ENCODE data around the gene MAP3K1. TPM values are rescaled to one million over a fixed set of nuclear protein-coding genes. Genes with fewer than 3 reads are reported as not detected.

The MAP3K1 gene
- total and polyA plus RNA-seq, 9 of the 15 experiments (the other 6 are each of a cell fraction or from before 2014, with no cell fraction given): 3.9 to 13.9 (median 7.5) TPM

GRCh38 chr5:56818450-56819037 is 3.2 kb downstream of the MAP3K1 start:
- Histone ChIP-seq H3K9me3 (replicated peaks; ENCODE audit: control insufficient read depth, insufficient read depth, low read depth, low read length) (no peaks in the 10 kb centered on the region), H3K27ac (ENCODE audit: extremely low read depth, low read depth, low read length) (peak overlapping the region; percentile 48; the same call in 2 of the 3 replicates), H3K4me3 (peak overlapping the region; percentile 9; the same call in 1 of the 2 replicates), H3K4me2 (ENCODE audit: insufficient read depth, low read length) (no peak overlapping the region; the same call in 1 of the 2 replicates), H4K20me1 (replicated peaks; ENCODE audit: control insufficient read depth, insufficient read depth, low read length) (peaks cover 5% of the 10 kb centered on the region; the same call in 1 of the 2 replicates), H3K4me1 (replicated peaks in 1 of 2; ENCODE audit: control insufficient read depth in 2 of 2, insufficient read depth in 2 of 2, low read length in 2 of 2) (peaks cover 12 to 25% of the 10 kb centered on the region in 2 experiments; a peak in 4 of 5 replicates), H3K27me3 (ENCODE audit: control insufficient read depth in 2 of 2, insufficient read depth in 2 of 2, low read length in 2 of 2) (no peaks in the 10 kb centered on the region), H3K9ac (ENCODE audit: insufficient read depth in 1 of 2, low read depth in 2 of 2, low read length in 2 of 2) (peak overlapping the region in 1 of 2 experiments; percentile 27; a peak in 2 of 4 replicates), H3K36me3 (ENCODE audit: control insufficient read depth, insufficient read depth, low read length) (peaks cover 5% of the 10 kb centered on the region; the same call in 1 of the 3 replicates), H3K79me2 (ENCODE audit: control insufficient read depth, insufficient read depth, low read length) (peaks cover 77% of the 10 kb centered on the region), H3K9me1 (ENCODE audit: control insufficient read depth, insufficient read depth, low read length) (no peaks in the 10 kb centered on the region), H2AFZ (ENCODE audit: low read depth, low read length) (peak overlapping the region; percentile 61; the same call in 1 of the 2 replicates)
- in situ Hi-C loops (cut with MboI): no loop called here
- POLR2A ChIA-PET: interaction anchor here (2.5 kb wide), 1 partner anchor 9 kb away, joined by 5 read pairs; no protein-coding TSS in a partner anchor
- ATAC-seq (no peak), DNase-seq (ENCODE audit: extremely low read depth in 1 of 4, low spot score in 3 of 4) (peak in 1 of 4 experiments; percentile 33), FAIRE-seq (no peak)
- CTCF ChIA-PET (ENCODE audit: low intra/inter-chr PET ratio): no interaction called here
- intact Hi-C loops (cut with micrococcal nuclease): loop anchor here (5.0 kb wide), 1 partner anchor 89 kb away; the partner anchor contains the start of gene SETD9
- 10% methylated on average over 3 of the region's 3 CpGs for WGBS (ENCODE audit: insufficient coverage, low coverage, missing lambda C conversion rate)
- BruUV-seq (replicated peaks): no TSS peak
- TF ChIP-seq ZZZ3 (IDR thresholded peaks at IDR 0.05) (no peak), GMEB1 (CRISPR knock-in tag; IDR thresholded peaks at IDR 0.05) (no peak), HES1 (IDR thresholded peaks at IDR 0.05; ENCODE audit: low read depth) (no peak), PCBP2 (IDR thresholded peaks at IDR 0.05; ENCODE audit: low read depth, low read length, poor library complexity, severe bottlenecking) (no peak), BRF2 (IDR thresholded peaks at IDR 0.05; ENCODE audit: borderline replicate concordance, insufficient read depth, insufficient read length) (no peak), PHF20 (IDR thresholded peaks at IDR 0.05; ENCODE audit: partially characterized antibody) (no peak), NCOA2 (IDR thresholded peaks at IDR 0.05; ENCODE audit: partially characterized antibody in 2 of 2) (peak in 1 of 2 experiments; percentile 16), UBTF (IDR thresholded peaks at IDR 0.05; ENCODE audit: borderline replicate concordance in 1 of 2, low read depth in 2 of 2, low read length in 2 of 2) (no peak), STAT5A (IDR thresholded peaks at IDR 0.05; ENCODE audit: borderline replicate concordance, low read length) (no peak), CTCF (IDR thresholded peaks at IDR 0.05 in 2 of 3, conservative IDR thresholded peaks at IDR 0.05 in 1 of 3; ENCODE audit: insufficient read depth in 2 of 3, low read depth in 1 of 3, low read length in 3 of 3) (peak in 1 of 3 experiments; percentile 43; a peak in 3 of 6 replicates)
